HG03175 (cell line): Measurements from ENCODE around the gene STON2.

Experiments
- ATAC-seq: cut with Tn5 transposase; IDR thresholded peaks from one replicate; pipeline ENCODE4 v1.9.1; 2021; ENCODE audit warnings: mild to moderate bottlenecking, moderate library complexity; ENCODE audit not compliant: unreplicated experiment

The STON2 gene

DNA sequence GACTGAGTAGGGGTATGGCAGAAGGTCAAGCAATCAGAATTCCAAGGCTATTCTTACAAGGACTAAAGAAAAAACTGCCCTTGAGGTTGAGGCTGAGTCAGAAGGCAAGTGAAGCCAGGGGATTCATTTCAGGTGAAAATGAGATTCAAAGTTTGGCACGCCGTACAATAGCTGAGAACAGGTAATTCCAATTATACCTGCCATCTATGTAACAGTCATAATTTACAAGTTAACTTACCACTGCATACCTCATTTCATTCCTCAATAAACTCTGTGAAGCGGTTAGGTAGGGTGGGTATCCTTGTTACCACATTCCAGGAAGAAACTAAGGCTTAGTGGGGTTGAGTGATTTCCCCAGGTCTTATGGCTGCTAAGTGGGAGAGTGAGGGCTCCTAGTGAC, 64.1 kb downstream of the STON2 start:
- ATAC-seq = no peak

DNA sequence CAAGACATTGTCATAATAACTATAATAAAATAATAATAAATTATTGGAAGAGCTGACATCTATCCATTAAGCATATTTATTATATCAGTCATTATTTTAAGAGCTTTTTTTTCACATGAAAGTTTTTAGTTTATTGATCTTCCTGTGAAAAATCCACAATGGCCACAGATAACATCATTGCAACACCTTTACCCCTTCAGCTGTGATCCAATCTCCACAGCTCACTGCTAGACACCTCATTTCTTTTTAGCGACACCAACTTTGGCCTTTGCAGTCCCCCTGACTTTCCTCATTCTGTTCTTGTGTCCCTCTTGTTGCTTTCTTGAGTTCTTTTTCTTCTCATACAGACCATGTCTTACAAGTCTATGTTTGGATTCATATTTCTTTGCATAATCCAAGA, 67.4 kb downstream of the STON2 start:
- no peak for ATAC-seq

DNA sequence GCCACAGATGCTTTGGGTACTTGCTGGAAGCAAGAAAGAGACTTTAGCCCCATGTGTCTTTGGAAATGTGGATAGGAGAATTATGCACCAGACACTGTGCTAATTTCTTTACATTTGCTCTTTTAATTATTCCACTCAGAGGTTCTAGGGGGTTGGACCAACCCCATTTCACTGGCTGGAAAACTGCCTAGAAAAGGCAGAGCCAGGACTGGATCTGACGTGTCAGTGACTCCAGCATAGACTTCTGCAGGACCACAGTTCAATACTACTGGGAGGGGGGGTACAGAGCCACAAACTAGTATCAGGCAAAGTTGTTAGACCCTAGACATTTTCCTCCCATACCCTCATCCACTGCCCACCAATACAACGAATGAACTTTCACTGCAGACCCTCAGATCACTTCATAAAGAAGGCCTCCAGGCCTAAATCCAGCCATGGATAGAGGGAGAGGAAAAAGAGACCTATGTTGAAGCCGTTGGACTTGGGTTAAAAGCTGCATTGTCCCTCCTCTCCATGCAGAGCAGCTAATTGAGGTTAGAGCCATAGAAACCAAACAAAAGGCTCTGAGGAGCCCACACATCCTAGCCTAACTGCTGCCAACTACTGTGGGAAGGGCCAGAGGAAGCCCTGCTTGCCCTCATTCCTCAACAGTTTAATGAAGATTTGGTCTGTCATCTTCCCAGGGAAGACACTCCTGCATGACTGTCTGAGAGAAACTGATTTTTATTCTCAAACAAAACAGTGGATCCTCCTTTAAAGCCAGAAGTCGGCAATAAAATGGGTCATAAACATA, 68.7 kb downstream of the STON2 start:
- ATAC-seq = no peak

DNA sequence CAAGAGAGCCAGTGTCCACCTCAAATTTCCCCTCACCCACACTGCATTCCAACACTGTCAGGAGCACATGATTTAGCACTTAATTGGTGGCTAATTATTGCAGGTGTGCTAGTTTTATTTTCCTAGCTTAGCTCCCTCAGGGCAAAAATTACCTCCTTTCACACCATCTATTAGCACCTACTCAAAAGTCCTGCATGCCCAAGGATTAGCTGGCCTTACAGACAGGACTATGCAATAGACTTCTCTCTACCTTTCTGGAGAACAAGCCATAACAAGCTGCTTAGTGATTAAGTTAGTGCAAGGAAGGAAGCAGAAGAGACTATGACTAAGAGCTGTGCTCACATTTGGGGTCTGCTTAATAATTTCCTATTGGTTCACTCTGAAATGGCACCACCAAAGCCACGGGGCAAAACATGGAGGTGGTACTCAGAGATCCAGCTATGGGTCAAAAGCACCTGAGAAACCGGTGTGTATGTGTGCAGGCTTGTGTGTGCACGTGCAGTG, 69.5 kb downstream of the STON2 start:
- no peak for ATAC-seq

DNA sequence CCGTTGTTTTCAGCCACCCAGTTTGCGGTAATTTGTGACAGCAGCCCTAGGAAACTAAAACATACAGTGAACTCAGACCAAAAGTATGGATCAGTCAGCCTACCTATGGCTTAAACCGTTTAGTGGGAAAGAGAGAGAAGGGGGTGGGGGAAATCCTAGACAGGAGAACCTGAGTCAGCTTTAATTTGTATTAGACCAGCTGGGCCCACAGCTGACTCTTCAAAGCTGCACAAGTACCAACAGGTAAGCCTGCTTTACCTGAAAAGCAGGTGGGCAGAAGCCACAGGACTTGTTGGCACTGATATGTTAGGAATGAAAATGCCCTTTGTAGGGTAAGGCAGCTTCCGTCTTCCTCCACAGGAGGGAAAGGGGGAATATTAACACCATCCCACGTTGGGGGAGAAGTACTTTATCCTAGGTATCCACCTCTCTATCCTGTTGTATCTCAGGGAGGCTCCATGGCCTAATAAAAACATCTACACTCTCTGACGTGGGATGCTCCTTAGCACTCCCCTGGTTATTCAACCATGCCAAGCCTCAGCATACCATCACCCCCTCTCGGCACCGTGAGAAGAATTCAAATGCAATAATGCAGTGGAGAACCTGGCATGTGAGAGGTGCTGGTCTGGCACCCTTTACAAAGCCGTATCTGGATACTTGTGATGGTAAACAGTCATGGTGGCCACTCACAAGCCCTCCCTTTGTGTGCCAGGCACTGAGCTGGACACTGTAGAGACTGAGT, 70.3 kb downstream of the STON2 start:
- no peak for ATAC-seq

DNA sequence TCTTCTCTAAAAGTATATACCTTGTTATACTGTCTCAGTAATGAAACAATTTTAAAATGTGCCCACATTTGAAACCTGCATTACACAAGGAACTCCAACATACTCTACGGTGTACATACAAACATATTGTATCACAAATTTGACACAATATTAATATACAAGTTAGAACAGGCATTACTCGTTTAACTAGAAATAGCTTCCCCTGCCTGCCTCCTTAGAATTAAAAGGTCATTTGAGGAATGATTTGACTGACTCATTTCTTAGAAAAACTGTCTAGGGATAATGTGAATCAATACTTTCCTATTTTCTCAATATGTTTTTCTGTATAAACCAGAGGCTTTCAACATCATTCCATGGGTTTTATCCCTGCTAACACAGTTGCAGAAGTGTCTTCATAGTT, 73.7 kb downstream of the STON2 start:
- no peak for ATAC-seq

DNA sequence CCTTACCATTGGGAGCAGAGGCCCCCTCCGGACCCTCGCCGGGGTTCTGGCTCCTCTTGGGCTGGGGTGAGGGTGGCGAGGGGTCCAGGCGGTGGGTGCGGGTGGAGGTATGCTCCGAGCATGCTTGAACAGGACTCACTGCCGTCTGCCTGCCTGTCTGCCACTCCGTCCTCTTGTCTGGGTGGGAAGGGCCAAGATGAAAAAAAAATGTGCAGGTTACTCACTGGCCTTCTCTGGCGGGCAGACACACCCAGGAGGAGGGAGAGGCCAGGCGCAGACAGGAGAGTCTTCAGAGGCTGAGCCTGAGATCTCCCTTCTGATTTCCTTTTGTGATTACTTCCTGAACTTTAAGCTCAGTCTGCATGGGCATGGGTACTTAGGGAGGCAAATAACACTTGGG, 76.1 kb downstream of the STON2 start:
- ATAC-seq = no peak

DNA sequence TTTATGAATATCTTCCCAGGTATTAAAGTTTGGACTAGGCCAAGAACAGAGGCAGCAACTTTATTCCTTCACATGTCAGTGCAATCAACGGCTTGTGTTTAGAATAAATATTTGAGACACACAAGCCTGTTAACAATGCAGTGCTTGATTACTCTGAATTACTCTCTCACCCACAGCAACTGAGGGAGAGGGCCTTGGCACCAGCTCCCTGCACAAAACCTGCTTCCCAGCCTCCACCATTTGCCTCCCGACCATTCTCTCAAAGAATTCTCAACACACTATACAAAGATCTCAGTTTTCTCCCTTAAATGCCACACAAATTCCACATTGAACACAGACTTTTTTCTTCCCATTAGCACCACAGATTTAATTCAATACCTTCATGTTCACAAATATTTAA, 77.0 kb downstream of the STON2 start:
- ATAC-seq = no peak

DNA sequence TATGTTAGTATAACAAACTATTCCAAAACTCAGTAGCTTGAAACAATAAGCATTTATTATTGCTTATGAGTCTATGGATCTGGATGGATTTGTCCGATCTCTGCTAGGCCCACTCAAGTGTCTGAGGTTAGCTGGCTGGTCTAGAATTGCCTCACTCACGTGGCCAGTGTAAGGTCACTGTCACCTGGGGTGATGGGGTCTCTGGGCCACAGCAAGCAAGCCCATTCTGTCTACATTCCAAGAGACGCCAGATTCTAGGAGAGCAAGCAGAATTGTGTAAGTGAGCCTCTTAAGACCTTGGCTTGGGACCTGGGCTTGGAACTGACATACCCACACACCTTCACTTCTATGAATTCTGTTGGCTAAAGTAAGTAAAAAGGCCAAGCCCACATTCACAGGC, 80.2 kb downstream of the STON2 start:
- no peak for ATAC-seq

DNA sequence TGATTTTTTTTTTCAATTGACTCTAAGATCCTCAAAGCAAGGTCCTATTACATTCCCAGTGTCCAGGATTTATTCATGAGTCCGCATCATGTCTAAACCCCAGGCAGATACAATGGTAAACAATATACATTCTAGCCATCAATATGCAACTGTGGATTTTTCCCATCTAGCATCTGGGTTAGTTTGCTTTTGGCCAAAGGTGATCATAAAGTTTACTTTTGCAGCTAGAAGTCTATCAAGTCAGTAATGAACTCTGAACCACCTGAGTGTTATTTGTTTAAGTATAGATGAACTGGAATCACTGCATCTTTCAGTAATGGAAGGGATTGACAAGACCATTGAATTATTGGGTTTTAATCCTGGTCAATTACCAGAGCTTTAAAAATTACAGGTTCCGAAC, 80.8 kb downstream of the STON2 start:
- no peak for ATAC-seq

DNA sequence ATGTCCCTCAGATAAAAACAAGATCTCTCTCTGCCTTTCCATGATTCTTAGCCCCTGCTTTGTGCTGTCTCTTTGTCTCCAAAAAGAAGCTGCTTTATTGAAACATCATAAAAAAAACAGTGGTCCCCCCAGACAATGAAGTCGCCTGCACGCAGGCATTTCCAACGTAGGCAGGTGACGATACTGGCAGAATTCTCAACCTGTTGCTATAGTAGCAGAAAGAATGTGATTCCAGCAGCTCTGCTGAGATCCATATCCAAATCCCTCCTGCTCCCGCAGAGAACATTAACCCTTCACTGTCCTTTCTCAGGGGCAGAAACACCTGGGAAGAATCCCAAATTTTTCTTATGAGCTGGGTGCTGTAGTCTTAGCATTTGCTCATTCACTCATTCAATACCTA, 84.8 kb downstream of the STON2 start:
- ATAC-seq = no peak

DNA sequence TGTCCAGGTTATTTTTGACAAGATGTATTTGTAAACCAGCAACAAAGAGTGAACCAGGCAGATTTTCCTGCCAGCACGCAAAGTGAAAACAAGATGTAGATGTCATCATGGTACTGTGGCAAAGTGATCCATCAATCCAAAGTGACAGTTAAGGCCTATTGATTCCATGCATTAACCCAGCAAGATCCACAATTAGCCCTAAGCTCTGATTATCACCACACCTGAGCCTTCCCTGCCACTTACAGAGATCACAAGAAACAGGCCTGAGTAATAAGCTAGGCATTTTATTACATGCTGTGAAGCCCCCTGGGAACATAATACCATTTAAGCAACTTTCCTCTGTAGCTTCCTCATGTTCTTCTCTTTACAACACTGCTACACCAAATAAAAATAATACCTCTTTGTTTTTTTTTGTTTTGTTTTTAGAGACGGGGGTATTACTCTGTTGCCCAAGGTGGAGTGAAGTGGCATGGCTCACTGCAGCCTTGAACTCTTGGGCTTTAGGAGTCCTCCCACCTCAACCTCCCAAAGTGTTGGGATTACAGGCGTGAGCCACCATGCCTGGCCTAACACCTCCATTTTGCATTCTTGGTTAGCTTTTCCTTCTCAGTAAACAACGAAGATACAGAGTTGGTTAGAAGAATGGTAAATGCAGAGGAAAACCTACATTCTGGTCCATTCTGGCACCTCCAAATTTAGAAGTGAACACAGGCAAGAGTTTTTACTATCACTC, 85.5 kb downstream of the STON2 start:
- ATAC-seq = no peak

DNA sequence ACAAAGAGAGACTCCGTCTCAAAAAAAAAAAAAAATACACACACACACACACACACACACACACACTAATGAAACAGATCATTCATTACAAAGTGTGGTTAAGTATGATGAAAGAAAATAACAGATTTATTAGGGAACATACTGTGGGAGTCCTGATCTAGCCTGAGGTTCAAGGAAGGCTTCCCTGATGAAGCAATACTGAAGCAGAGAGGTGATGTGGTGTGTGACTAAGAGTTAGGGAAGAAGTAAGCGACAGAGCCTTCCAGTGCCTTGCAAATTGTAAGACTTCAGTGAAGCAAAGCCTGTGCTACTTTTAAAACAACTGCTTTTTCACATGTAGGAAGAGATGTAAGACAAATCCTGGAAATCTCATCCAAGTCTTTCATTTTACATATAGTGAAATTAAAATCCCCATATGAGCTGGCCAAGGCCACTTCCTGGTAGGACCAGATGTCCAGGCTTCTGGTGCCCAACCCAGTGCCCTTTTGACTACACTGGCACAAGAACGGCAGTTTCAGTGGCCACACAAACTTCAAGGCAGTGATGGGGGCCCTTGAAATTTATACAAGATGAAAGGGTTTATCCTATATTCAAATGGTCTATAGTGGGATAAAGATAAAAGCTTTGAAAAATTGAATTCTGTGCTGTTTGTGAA, 86.2 kb downstream of the STON2 start:
- no peak for ATAC-seq

DNA sequence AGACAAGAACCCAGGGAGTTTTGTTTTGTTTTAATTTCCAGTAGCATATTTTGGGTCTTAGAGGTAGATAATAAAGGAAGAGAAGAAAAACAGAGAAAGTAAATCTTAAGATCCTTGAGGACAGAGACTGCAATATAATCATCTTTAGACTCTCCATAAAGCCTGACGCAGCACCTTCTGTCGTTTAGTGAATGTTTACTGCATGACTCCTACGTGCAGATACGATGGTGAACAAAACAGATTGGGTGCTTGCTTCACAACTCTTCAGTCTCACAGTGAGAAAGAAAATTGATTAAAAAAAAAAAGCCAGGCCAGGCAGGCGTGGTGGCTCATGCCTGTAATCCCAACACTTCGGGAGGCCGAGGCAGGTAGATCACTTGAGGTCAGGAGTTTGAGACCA, 86.9 kb downstream of the STON2 start:
- ATAC-seq = no peak

DNA sequence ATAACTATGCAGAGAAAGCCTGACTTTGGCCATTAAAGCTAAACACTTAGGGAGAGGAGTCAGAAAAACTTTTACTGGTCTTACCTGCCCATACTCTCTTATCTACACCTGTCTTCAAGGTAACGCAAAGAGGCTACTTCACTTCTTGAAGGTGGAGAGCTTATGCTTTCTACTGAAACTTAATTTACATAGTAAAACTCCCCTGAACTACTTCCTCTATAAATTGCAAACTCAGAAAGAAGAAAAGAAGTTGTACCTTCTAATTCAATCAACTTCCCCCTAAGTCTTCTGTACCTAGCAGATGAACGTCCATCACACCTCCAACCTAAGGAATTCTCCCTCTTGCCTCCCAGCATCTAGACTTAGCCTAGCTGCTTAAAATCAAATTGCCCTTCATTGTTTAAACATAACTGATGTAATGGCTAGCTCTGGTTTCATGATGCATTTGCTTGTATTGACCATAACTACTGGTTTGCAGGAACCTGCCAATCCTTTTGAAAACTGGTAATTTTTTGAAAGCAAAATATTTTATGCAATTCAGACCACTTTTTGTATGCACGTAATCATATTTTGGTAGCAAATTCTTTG, 87.7 kb downstream of the STON2 start:
- no peak for ATAC-seq

DNA sequence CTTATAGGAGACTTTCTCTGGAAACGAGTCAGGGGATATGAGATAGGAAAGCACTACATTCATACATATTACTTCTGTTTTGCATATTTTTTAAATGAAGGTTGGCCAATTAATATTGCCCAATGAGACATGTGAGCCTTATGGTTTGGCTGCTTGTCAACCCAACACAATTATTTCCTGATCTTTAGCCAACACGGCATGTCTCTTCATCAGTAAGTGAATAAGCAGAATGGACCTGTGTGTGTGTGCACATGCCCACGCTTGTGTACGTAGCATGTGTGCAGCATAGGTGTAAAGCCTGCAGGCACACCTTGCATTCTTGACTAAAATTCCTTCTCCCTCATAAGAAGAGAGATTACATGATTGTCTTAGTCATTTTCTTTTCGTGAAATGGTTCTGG, 88.3 kb downstream of the STON2 start:
- ATAC-seq = no peak

DNA sequence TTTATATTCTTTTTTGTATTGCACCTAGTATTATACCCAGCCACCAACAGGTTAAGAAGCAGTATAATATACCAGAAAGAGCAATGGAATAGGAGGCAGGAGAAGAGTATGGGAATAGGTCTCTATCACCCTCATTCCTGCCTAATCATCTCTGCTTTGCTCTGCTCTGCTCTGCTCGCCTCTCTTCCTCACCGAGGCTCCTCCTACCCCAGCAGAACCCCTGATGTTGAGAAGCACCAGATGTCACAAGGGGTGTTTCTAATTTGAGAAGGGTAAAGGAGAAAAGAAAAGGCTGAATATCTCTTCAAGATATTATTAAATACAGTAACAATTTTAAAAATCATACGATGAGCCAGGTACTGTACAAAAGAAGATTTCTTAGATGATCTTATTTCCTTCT, 89.0 kb downstream of the STON2 start:
- ATAC-seq = no peak

DNA sequence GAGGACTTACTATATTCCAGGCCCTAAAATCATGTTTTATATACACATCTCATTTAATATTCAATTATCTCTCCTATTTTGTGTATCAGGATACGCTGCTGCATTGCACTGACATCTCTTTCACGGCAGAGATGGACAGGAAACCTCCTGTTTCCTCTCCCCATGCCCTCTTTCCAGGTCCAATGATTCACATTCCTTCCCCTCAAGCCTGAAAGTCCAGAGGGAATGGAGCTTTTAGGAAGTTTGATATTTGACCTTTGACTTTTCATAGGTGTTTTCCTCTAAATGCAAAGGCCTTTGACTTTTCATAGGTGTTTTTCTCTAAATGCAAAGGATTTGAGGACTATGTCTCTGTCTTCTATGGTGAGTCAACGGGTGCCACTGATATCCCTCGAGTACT, 89.5 kb downstream of the STON2 start:
- ATAC-seq = no peak

DNA sequence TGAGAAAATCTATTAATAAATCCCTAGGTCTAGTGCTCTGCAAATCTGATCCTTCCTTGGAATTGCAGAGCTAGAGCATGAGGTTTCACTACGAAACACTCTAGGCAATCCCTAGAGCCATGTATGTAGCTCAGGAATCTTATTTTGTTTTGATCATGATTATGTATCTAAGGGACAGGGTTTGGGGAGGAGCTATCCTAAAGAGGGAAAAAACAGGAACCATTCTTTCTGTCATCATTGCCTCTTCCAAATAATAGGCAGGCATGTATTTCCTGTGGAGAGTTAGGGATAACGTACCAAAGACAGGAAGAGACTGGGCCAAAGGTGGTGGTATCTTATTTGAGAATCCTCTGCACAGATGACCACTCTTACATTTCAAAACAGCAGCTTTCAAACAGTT, 90.6 kb downstream of the STON2 start:
- ATAC-seq = no peak

DNA sequence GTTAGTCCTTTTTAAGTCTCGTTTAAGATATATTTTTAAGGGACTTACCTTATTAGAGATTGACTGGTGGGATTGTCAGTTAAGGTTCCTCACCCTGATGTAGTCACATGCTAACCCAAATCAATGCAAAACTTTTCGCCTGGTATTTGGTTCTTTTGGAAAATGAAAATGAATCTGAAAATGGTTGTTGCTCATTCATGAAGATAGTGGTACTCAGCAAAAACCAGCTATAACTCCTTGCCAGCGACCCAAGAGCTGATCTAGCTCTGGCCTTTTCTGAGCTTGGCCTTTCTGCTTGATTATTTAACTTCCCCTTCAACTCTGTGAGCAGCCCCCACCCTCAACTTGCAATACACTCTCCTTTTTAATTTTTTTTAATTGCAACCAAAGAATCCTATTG, 94.4 kb downstream of the STON2 start:
- ATAC-seq = no peak

DNA sequence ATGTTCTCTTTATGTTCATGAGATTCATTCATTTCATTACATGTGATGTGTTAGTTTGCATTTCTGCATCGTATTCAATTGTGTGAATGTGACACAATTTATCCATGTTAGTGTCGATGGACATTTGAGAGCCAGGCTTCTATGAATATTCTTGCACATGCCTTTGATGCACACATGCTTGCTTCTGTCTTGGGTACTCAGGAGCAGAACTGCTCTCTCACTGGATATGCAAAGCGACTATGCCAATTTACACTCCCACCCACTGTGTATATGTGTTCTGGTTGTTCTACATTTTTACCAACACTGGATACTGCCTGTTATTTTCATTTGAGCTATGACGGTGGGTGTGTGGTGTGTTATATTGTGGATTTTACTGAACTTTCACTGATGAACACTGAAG, 95.1 kb downstream of the STON2 start:
- ATAC-seq = no peak
